ENCODE results near the gene ERGIC3.

ERGIC3 gene

GRCh38 chr20:35599776-35600120 is 57.9 kb downstream of the ERGIC3 start:
- no peak for DNase-seq

DNA sequence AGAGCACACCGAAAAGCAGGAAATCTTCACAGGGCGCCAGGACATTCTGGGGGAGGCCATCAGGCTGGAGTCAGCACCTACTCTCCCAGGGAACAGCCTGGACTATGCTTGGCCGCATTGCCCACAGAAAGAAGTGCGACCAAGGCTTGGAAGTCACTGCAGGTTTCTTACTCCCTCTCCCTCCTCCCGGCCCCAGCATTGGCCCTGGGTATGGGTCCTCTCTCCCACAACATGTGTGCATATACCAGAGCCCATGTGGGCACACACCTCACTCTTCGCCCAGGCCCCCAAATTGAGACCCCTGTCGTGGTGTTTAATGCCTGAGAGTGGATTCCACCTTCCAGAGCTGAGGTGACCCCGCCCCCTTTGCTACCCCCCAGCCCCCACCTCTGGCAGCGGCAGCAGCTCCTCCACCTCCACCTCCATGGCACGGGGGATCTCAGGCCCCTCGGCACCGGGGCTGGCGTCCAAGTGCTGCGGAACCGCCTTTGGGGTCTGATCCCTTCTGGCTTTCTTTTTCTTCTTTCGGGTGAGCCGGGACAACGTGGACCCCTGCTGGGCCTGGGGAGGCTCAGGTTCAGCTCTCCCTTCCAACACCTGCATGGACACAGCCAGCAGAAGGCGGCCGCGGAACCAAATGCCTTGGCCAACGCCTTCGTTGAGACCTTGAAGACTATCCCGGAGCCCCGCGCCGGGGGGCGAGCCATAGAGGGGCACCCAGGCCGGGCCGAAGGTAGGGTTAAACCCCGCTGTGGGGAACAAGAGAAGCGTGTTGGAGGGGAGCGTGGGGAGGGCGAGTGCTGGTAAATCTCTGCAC is 58.5 kb downstream of the ERGIC3 start:
- DNase-seq: no peak

DNA sequence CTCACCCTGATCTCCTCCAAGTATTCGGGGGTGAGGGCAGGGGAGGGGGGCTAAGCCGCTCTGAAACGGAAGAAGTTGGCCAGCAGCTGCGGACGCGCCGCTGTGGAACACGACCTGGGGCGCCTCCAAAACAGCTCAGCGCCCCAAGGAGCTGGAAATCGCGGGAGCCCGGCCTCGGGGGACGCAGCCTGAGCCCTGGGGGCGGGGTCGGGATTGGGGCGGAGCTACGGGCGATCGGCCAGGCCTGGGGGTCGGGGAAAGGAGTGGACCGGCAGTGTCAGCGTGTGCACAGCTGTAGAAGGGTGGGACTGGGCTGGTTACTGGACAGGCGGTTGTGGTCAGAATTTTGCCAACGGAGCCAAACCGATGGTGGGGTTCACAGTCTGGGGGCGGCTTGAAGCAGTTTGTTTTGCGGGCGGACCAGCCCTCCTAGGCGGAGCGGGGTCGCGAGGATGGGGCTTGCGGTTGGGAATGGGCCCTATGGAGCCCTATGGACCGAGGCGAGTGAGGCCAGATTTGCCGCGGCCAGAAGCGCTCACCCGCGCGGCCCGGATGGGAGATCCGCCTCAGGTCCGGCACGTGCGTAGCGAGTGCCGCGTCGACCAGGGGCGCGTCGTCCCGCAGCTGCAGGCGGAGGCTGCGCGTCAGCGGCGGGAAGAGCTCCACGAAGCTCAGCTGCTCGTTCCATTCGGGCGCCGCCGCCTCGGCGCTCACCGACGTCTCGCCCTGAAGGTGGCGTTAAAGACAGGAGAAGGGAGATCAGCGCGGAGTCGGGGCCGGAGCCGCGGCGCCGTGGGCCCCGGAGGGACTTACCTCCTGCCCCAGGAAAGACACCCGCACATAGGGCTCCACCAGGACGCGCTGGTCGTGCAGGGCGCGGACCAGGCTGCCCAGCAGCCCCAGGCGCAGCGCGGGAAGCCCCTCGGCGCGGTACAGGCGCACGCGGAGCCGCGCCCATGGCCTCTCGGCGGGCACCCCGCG is 59.4 kb downstream of the ERGIC3 start:
- peak; percentile 57 to 84 (median 71) for DNase-seq

- no peak for DNase-seq
Measured at GRCh38 chr20:35601990-35602389, 60.1 kb downstream of the ERGIC3 start.

DNA sequence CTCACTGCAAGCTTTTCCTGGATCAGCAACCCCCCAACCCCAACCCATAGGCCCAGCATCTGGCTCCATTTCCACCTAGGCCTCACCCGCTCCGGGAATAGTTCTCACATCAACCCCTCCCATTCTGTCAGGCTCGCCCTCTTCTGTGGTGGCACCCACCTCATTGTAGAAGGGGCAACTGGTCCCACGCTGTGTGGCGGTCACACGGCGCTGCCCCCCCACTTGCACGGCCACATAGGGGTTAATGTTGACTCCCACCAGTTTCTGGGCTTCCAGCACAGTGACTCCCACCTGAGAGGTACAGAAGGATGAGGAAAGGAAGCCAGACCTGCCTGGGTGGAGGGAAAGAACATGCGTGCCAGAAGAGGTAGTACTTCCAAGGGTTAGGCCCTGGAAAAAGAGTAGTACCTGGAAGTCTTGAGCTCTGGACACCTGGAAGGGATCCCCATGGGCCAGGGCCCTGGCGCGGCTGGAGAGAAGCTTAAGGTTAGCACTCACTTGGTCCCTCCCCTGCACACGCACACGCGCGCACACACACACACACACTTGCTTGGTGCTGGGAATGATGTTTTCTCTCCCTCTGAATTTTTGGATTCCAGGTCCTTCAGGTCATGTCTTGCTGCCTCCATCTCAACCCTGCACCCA is 61.1 kb downstream of the ERGIC3 start:
- no peak for DNase-seq

DNA sequence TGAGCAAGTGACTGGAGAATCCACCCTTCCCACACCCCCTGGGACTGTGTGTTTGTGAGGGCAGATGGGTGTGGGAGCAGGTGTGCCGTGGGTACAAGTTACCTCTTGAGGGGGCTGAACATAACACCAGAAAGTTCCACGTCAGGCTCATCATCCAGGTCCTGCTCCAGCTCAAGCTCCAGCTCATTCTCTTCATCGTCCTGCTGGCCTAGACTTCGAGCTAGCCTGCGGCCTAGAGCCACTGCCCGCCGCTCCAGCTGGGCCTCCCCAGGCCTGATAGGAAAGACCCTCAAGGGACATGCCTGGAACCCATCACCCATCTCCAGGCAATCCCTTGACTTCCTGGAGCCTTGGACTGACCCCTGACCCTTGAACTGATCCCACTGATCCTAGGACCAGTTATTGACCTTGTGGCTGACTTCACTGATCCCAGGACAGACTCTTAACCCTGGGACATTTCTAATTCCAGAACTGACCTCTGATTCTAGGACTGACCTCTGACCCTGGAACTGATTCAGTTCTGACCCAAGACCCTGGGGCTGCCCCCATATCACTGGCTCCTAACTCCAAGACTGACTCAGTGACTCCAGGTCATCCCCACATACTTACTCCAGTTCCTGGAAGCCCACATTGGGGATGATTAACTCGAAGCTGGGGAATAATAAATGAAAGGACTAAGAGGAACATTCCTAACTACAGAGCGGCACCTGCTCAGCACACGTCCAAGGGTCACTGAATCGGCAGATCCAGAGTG is 62.0 kb downstream of the ERGIC3 start:
- DNase-seq: no peak

DNA sequence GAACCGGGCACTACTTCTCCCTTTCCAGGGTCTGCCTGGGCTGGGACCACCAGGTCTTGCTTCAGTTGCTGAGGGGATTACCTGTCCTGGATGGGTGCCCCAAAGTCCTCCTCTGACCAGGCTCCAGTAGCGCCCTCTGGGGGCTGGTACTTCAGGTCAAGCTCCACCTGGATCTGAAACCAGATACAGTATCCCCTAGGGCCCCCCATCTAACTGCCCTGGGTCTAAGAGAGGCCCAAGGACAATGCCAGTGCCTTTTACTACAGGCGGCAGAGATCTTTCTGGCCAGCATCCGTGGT is 62.5 kb downstream of the ERGIC3 start:
- DNase-seq: no peak

DNA sequence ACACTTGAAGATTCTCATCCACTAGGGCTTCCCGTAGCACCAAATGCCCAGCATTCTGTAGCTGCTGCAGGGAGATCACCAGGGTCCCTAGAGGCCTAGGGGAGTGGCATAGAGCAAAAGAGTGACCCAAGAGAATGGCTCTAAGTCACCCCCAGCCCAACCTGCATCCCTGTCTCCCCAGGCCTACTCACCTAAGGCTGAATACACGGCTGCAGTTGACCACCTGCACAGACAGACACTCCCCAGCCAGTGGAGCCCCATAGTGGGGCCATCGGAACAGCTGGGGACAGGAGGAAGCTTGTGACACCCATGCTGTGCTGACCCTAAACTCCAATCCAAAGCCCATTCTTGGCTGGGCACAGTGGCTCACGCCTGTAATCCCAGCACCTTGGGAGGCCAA is 64.2 kb downstream of the ERGIC3 start:
- DNase-seq: no peak

Measured in T-helper 1 cell (primary cell).